GM12891 (cell line): Measurements from ENCODE around the gene UNC5A.

Experiments
- DNase-seq: peaks from one replicate; pipeline ENCODE4 v3.0.0; 2011; ENCODE audit warnings: low spot score; ENCODE audit not compliant: insufficient read length
- FAIRE-seq: peaks from 2 replicates; lab custom pipeline; 2011; peaks lifted over from hg19 to GRCh38; lab: Jason Lieb, UNC
- PAX5 ChIP-seq: IDR thresholded peaks from 2 replicates; pipeline ENCODE4 v1.6.1; 2011; ENCODE audit warnings: low read length, moderate library complexity, mild to moderate bottlenecking; ENCODE audit not compliant: insufficient read depth, severe bottlenecking
- POLR2A ChIP-seq: IDR thresholded peaks from 2 replicates; pipeline ENCODE4 v1.6.1; 2011; ENCODE audit warnings: low read depth, low read length, control low read depth
- POLR2AphosphoS5 ChIP-seq: IDR thresholded peaks from 2 replicates; pipeline ENCODE4 v1.6.1; 2011; ENCODE audit warnings: low read depth, low read length, control low read depth
- POU2F2 ChIP-seq: IDR thresholded peaks from 2 replicates; pipeline ENCODE4 v1.6.1; 2011; ENCODE audit warnings: low read depth, mild to moderate bottlenecking, control low read depth, low read length, moderate library complexity
- SPI1 ChIP-seq: IDR thresholded peaks from 2 replicates; pipeline ENCODE4 v1.6.1; 2011; ENCODE audit warnings: low read depth, low read length, control low read depth
- TAF1 ChIP-seq: IDR thresholded peaks from 2 replicates; pipeline ENCODE4 v1.6.1; 2011; ENCODE audit warnings: low read depth, low read length, control low read depth

Gene UNC5A

DNA sequence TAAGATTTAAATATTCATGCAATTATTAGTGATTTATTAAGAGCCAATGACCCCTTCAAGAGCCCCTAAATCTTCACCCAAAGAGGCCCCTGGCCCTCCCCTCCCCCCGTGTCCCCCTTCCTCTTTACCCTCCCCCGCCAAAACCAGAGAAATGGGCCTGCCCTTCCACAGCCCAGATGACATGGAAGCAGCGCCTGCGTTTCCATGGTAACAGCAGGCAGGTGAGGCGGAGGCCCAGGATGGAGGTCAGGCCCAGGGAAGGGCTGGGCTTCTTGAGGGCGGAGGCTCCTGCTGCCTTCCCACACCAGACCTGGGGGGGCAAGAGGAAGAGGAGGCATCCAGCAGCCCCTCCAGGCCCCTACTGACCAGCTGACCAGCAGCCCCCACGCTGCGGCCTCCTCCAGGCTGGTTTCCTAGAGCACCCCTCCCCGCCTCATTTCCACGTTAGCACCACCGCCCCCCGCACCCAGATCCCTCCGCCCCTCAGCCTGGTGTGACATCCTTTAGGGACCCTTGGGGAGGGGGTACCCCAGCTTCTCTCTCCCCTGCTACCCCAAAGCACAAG is 37.4 kb downstream of the UNC5A start:
- TF ChIP-seq SPI1 = no peak
- no peak for TF ChIP-seq POLR2A
- TF ChIP-seq POU2F2 = no peak
- no peak for TF ChIP-seq TAF1
- no peak for TF ChIP-seq POLR2AphosphoS5
- TF ChIP-seq PAX5 = no peak
- DNase-seq (no peak), FAIRE-seq (no peak)

DNA sequence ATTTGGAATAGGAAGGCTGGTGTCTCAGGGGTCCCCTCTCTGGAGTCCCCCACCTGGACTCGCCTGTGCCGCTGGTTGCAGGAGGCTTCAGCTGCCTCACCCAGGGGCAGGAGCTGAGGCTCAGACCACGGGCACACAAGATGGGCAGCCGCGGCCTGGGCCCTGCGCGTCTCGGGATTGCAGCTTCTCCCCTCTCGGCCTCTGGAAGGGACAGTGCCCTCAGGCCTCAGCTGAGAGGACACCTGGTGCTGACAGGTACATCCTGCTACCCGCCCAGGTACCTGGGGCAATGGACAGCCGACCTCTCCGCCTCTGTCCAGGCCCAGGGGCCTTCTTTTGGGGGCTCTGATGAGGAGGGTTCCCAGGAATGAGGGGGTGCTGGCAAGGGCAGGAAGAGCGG is 38.3 kb downstream of the UNC5A start:
- TF ChIP-seq POLR2AphosphoS5 = no peak
- FAIRE-seq (no peak), DNase-seq (no peak)

DNA sequence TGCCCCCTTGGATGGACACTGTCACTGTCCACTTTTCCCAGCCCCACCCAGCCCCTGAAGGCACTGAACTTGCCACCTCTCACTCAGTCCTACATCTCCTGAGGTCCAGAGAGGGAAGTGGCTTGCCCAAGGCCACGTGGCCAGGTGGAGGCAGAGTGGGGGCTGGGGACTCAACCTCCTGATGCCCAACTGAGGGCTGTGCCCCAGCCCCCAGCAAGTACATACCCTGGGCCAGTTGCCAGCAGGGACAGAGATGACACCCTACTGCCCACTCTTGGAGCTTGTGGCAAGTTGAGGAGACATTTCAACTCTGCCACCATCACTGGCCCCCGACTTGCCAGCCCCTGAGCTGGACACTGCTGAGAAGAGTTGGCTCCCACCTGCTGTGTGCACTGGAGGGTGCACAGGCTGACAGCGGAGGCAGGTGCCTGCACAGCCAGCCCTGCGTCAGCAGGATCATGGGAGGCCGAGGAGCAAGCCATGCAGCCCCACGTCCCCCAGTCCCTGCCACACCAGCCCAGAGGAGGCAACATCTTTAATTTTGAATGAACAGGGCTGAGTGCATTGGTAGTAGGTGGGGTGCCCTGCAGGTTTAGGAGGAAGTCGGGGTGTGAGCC is 39.4 kb downstream of the UNC5A start:
- no peak for TF ChIP-seq TAF1
- no peak for TF ChIP-seq SPI1
- no peak for TF ChIP-seq POLR2A
- no peak for TF ChIP-seq POLR2AphosphoS5
- TF ChIP-seq PAX5 = no peak
- no peak for TF ChIP-seq POU2F2
- no peak for DNase-seq
- FAIRE-seq = no peak

DNA sequence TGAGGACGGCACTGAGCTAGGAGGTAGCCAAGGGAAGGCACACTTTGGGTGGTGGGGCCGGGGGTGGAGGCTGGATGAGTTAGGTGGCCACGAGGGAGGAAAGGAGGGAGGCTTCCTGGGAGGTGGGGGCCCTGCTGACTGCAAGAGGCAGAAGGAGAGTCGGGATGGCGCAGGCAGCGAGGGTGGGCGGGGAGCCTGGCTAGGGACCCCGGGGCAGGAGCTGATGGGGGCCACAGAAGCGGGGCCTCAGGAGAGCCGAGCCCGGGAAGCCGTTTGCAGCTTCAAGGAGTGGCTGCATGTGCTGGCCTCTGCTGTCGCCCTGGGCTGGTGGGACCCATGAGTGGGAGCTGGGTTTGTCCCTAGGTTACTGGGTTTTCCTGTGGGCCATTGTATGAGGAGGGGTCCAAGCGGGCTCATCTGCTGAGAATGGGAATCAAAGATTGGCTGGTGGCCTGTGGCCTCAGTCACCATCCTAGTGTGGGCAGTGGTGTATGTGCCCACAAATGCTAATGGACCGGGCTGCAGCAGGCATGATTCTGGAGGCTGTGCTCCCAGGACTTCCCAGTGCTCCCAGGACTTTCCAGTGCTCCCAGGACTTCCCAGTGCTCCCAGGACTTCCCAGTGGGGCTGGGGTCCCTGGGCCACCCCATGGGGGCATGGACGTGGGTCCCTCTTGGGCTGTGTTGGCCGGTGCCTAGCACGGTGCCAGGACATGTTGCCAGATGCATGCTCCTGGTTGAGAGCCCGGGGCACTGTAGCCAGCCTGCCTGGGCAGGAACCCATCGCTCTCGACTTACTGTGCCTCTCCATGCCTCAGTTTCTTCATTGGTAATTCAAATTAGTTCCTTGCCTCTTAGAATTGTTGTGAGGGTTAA is 40.2 kb downstream of the UNC5A start:
- no peak for TF ChIP-seq POLR2A
- TF ChIP-seq SPI1 = no peak
- TF ChIP-seq POLR2AphosphoS5 = no peak
- no peak for TF ChIP-seq PAX5
- no peak for TF ChIP-seq TAF1
- no peak for TF ChIP-seq POU2F2
- DNase-seq = no peak
- FAIRE-seq = no peak

DNA sequence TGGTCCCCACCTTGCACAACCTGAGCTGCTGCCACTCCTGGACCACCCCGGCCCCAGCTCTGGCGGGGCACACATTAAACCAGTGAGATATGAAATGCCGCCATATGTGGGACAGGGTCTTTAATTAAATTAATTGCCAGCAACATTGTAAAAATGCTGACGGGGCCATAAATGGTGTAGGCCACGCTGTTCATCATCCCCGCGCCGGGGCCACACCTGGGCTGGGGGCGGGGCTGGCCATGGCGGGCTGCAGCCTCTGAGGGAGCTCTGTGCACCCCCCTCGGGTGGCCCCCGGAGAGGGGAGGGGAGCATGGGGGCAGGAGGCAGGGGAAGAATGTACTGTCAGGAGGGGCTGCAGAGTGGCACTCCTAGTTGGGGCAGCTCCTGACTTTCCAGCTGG is 41.0 kb downstream of the UNC5A start:
- FAIRE-seq = no peak
- DNase-seq = no peak
- TF ChIP-seq POLR2A (no peak), POLR2AphosphoS5 (no peak), SPI1 (no peak), PAX5 (no peak), POU2F2 (no peak), TAF1 (no peak)

DNA sequence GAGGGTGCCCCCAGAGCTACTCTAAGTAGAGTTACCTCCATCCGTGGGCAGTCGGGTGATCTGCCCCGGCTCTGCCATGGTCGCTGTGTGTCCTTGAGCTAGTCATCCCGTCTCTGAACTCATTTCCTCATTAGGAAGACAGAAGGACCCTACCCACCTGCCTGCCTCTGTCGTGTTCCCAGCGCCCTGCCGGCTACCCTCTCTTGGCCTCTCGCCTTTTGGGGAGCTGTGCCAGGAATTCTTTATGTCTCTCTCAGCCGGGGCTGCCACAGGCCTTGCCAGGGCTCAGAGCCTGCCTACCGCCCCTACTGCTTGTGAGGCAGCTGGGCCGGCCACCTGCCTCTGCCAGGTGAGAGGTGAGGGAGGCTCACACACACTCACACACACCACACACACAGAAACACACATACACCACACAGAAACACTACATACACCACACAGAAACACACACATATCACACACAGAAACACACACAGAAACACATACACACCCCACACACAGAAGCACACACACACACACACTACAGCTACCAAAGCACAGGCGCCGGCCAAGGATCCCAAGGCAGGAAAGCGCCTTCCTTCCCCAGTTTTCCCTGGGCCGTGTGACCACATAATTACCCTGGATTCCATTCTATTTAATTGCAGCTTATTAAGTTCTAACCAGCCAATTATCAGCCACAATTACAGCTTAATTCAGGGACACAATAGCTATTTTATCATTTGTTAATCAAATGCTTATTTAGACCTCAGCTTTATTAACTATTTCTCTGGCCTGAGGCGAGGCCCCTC is 41.7 kb downstream of the UNC5A start:
- TF ChIP-seq POLR2A (no peak), POU2F2 (no peak), TAF1 (no peak), SPI1 (no peak), PAX5 (no peak), POLR2AphosphoS5 (no peak)
- FAIRE-seq (no peak), DNase-seq (no peak)

DNA sequence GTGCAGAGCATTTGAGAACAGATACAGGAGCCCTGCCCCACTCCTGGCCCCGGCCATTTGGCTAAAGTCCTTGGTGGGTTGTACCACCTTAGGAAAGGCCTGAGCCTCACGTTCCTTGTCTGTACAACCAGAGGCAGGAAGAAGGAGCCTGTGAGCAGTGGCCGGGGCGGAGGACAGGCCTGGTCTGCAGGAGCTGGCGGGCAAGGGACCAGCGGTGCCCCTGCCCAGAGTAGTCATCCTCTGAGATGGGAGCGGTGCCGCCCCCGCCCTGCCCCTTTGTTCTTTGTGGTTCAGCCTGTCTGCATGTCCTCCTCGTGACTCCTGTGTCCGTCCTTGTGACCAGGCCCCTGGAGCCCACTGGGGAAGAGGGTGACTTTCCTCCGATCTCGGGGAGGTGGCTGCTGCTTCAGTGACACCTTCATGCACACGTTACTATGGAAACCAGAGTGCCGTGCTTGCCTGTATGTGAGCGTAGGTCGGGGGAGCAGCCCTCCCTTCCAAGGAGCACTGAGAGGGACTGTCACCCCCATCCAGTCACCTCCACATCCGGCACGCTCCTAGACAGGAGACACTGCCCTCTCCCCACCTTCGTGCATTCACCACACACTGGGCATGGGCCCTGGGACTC is 42.9 kb downstream of the UNC5A start:
- TF ChIP-seq POLR2AphosphoS5 = no peak
- no peak for TF ChIP-seq POU2F2
- TF ChIP-seq POLR2A = no peak
- no peak for TF ChIP-seq SPI1
- TF ChIP-seq TAF1 = no peak
- TF ChIP-seq PAX5 = no peak
- FAIRE-seq (no peak), DNase-seq (no peak)

DNA sequence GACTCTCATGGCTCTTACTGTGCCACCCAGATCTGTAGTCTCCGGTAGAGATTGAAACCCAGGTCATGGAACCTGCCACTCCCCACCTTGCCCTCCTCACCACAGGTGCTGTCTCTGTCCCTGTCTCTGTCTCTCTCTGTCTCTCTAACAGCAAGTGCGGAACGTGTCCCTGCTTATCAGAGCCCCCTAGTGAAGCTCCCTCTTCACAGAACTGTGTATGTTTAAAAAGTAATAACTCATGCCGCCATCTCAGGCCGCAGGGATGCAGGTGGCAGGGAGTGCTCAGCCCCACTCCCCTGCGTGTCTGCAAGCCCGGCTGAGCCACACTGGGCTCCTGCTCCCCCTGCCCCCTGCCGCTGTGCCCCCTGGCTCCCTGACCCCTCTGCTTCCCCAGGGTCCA is 43.8 kb downstream of the UNC5A start:
- no peak for FAIRE-seq
- DNase-seq = no peak
- TF ChIP-seq PAX5 = no peak
- TF ChIP-seq TAF1 = no peak
- TF ChIP-seq POU2F2 = no peak
- TF ChIP-seq POLR2AphosphoS5 = no peak
- no peak for TF ChIP-seq SPI1
- TF ChIP-seq POLR2A = no peak

DNA sequence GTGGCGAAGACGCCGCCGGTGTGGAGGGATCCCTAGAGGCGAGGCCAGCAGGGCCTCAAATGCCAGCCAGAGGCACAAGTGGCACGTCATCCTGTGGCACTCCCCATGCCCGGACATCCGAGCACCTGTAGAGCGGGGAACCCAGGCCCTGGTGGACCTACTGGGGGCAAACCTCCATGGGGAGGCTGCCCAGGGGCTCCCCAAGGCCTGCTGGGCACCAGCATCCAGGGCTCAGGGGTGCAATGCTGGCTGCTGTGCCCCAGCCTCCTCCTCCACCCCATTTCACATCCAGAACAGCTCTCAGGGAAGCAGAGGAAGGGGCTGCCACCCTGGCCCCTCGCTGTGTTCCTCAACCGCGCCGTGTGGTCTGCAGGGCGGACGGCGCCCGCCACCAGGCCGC is 45.2 kb downstream of the UNC5A start:
- FAIRE-seq (no peak), DNase-seq (no peak)
- no peak for TF ChIP-seq PAX5
- TF ChIP-seq POLR2AphosphoS5 = no peak
- no peak for TF ChIP-seq TAF1
- TF ChIP-seq POU2F2 = no peak
- no peak for TF ChIP-seq POLR2A
- no peak for TF ChIP-seq SPI1
